Measurements from ENCODE around the gene CERK.

DNA sequence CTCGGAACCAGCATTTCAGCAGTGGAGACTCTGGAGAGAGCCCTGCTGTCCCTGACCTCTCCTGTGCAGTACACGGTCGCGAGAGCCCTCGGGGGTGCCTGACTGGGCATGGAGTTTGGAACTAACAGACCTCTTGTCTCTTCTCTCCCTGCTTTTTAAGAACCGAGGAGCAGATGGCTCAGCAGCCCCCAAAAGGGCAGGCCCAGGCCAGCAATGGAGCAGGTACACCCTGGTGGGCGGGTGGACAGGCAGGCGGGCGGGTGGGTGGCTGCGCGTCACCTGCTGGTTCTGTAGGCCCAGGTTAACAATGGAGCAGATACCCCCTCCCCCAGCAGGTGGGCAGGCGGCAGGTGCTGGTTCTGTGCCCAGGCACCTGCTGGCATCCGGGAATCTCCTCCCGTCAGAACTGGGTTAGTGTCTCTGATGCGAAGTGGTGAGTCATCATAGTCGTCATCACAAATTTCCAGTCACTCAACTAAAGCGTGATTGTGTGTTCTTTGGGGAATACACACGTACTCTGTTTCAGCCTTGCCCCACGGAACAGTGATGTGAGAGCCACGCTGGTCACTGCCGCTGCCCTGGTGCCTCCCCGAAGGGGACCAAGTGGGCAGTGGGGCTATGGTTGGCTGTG is 76.7 kb downstream of the CERK start:
- TF ChIP-seq, protein P1, sequence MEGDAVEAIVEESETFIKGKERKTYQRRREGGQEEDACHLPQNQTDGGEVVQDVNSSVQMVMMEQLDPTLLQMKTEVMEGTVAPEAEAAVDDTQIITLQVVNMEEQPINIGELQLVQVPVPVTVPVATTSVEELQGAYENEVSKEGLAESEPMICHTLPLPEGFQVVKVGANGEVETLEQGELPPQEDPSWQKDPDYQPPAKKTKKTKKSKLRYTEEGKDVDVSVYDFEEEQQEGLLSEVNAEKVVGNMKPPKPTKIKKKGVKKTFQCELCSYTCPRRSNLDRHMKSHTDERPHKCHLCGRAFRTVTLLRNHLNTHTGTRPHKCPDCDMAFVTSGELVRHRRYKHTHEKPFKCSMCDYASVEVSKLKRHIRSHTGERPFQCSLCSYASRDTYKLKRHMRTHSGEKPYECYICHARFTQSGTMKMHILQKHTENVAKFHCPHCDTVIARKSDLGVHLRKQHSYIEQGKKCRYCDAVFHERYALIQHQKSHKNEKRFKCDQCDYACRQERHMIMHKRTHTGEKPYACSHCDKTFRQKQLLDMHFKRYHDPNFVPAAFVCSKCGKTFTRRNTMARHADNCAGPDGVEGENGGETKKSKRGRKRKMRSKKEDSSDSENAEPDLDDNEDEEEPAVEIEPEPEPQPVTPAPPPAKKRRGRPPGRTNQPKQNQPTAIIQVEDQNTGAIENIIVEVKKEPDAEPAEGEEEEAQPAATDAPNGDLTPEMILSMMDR (IDR thresholded peaks at IDR 0.05), result no peak
- no peak for TF ChIP-seq POLR2A (IDR thresholded peaks at IDR 0.05)

Measured in esophagus squamous epithelium (tissue), 4 donors.